WTC11 (cell line): ENCODE measurements around the gene CCDC61.

Source experiments
- ATF1 ChIP-seq: sonication (generic); formaldehyde crosslinking; IDR thresholded peaks from 2 replicates; pipeline ENCODE4 v1.8.1; 2023; ENCODE audit warnings: mild to moderate bottlenecking, moderate library complexity, missing genetic modification reagents
- CTCF ChIP-seq: fragments of 200-600 bp; IDR thresholded peaks from 2 replicates; pipeline ENCODE4 v1.8.0; 2022; ENCODE audit warnings: antibody characterized with exemption
- E2F4 ChIP-seq: sonication (generic); formaldehyde crosslinking; IDR thresholded peaks from 2 replicates; pipeline ENCODE4 v1.8.1; 2022; ENCODE audit warnings: low read depth, mild to moderate bottlenecking, moderate library complexity, missing genetic modification reagents, borderline replicate concordance
- ESRRA ChIP-seq: sonication (generic); formaldehyde crosslinking; IDR thresholded peaks from 2 replicates; pipeline ENCODE4 v1.8.1; 2022; ENCODE audit warnings: mild to moderate bottlenecking, missing genetic modification reagents, borderline replicate concordance
- FOXJ3 ChIP-seq: sonication (generic); formaldehyde crosslinking; IDR thresholded peaks from 2 replicates; pipeline ENCODE4 v1.9.0; 2021; ENCODE audit warnings: missing genetic modification reagents, mild to moderate bottlenecking, borderline replicate concordance
- MLX ChIP-seq: sonication (generic); formaldehyde crosslinking; IDR thresholded peaks from 2 replicates; pipeline ENCODE4 v1.8.1; 2023; ENCODE audit warnings: mild to moderate bottlenecking, missing genetic modification reagents, moderate library complexity
- NR1H2 ChIP-seq: sonication (generic); formaldehyde crosslinking; IDR thresholded peaks from 2 replicates; pipeline ENCODE4 v1.9.0; 2021; ENCODE audit warnings: mild to moderate bottlenecking, moderate library complexity, missing genetic modification reagents
- SP1 ChIP-seq: sonication (generic); formaldehyde crosslinking; conservative IDR thresholded peaks from 2 replicates; pipeline ENCODE4 v1.8.1; 2022; ENCODE audit warnings: missing genetic modification reagents
- TCF7 ChIP-seq: sonication (generic); formaldehyde crosslinking; IDR thresholded peaks from 2 replicates; pipeline ENCODE4 v1.8.0; 2022; ENCODE audit warnings: mild to moderate bottlenecking, low read depth, missing genetic modification reagents, moderate library complexity
- TF ChIP-seq, protein P1 (sequence below): sonication (generic); formaldehyde crosslinking; IDR thresholded peaks from 2 replicates; pipeline ENCODE4 v1.8.0; 2022; ENCODE audit warnings: missing genetic modification reagents
- TF ChIP-seq, protein P2 (sequence below): sonication (generic); formaldehyde crosslinking; IDR thresholded peaks from 2 replicates; pipeline ENCODE4 v1.8.0; 2022; ENCODE audit warnings: mild to moderate bottlenecking, missing genetic modification reagents
- TF ChIP-seq, protein P3 (sequence below): sonication (generic); formaldehyde crosslinking; IDR thresholded peaks from 2 replicates; pipeline ENCODE4 v1.8.1; 2023; ENCODE audit warnings: mild to moderate bottlenecking, missing genetic modification reagents, moderate library complexity

DNA sequence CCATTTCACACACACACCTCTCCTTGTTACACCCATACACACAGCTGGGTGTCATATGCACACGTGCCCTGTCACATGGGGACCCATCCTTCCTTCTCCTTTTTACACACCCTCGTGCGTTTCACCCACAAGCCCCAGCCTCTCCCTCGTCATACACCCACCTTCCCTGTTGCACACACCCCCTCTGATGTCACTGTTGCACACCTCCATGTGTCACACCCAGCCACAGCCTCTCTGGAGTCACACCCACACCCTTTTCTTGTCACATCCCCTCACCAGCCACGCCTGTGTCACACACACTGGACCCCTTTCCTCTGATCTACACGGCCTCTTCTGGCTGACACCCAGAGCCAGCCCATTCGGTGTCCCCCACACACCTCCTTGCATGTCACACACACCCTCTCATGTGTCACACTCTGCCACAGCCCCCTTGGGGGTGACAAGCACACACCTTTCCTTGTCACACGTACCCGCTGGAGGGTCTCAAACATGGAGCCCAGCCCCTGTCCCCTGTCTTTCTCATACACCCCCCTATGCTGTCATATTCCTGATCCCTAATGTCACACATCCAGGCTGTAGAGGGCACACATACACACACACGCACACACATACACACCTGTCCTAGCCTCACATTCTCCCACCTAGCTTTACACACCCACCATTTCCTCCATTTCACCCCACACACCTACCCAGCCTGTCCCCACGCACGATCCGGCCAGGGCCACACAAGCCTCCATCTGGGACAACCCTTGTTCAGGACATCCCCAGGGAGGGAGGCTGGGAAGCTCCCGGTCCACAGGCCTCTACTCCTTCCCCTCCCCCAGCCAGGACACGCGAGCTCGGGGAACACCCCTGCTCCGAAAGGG, 23.0 kb upstream of the CCDC61 start:
- no peak for TF ChIP-seq SP1 (CRISPR knock-in tag)
- no peak for TF ChIP-seq NR1H2
- no peak for TF ChIP-seq CTCF
- 0 out of 2 replicates have a peak, but pooled peaks have one; percentile 32 for TF ChIP-seq TCF7 (CRISPR knock-in tag)
- TF ChIP-seq, protein P1, sequence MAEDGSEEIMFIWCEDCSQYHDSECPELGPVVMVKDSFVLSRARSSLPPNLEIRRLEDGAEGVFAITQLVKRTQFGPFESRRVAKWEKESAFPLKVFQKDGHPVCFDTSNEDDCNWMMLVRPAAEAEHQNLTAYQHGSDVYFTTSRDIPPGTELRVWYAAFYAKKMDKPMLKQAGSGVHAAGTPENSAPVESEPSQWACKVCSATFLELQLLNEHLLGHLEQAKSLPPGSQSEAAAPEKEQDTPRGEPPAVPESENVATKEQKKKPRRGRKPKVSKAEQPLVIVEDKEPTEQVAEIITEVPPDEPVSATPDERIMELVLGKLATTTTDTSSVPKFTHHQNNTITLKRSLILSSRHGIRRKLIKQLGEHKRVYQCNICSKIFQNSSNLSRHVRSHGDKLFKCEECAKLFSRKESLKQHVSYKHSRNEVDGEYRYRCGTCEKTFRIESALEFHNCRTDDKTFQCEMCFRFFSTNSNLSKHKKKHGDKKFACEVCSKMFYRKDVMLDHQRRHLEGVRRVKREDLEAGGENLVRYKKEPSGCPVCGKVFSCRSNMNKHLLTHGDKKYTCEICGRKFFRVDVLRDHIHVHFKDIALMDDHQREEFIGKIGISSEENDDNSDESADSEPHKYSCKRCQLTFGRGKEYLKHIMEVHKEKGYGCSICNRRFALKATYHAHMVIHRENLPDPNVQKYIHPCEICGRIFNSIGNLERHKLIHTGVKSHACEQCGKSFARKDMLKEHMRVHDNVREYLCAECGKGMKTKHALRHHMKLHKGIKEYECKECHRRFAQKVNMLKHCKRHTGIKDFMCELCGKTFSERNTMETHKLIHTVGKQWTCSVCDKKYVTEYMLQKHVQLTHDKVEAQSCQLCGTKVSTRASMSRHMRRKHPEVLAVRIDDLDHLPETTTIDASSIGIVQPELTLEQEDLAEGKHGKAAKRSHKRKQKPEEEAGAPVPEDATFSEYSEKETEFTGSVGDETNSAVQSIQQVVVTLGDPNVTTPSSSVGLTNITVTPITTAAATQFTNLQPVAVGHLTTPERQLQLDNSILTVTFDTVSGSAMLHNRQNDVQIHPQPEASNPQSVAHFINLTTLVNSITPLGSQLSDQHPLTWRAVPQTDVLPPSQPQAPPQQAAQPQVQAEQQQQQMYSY (CRISPR knock-in tag) = no peak
- no peak for TF ChIP-seq MLX (CRISPR knock-in tag)
- TF ChIP-seq, protein P2, sequence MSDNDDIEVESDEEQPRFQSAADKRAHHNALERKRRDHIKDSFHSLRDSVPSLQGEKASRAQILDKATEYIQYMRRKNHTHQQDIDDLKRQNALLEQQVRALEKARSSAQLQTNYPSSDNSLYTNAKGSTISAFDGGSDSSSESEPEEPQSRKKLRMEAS = no peak
- no peak for TF ChIP-seq FOXJ3 (CRISPR knock-in tag)
- no peak for TF ChIP-seq ESRRA (CRISPR knock-in tag)
- TF ChIP-seq ATF1 (CRISPR knock-in tag) = no peak
- TF ChIP-seq, protein P3, sequence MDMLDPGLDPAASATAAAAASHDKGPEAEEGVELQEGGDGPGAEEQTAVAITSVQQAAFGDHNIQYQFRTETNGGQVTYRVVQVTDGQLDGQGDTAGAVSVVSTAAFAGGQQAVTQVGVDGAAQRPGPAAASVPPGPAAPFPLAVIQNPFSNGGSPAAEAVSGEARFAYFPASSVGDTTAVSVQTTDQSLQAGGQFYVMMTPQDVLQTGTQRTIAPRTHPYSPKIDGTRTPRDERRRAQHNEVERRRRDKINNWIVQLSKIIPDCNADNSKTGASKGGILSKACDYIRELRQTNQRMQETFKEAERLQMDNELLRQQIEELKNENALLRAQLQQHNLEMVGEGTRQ (CRISPR knock-in tag) = no peak
- TF ChIP-seq E2F4 (CRISPR knock-in tag) = no peak
